ENCODE data around the gene CCDC28A.

Gene CCDC28A

GRCh38 chr6:138785980-138786379 lies 12.4 kb downstream of the CCDC28A start:
- no peak for TF ChIP-seq CTCF (IDR thresholded peaks at IDR 0.05; ENCODE audit: extremely low read depth, insufficient read depth, missing control alignments)
- in situ Hi-C loops (cut with MboI; ENCODE audit: low pct_unique_long_range_greater_than_20kb, low sequenced_read_pairs, unreplicated experiment): no loop called here
- DNase-seq (ENCODE audit: low spot score): no peak

- in situ Hi-C loops (cut with MboI; ENCODE audit: low pct_unique_long_range_greater_than_20kb, low sequenced_read_pairs, unreplicated experiment): no loop called here
- TF ChIP-seq CTCF (IDR thresholded peaks at IDR 0.05; ENCODE audit: extremely low read depth, insufficient read depth, missing control alignments): no peak
- DNase-seq (ENCODE audit: low spot score): no peak
These were observed 13.6 kb downstream of the CCDC28A start for GRCh38 chr6:138787138-138787537.

- no peak for DNase-seq (ENCODE audit: low spot score)
- TF ChIP-seq CTCF (IDR thresholded peaks at IDR 0.05; ENCODE audit: extremely low read depth, insufficient read depth, missing control alignments): no peak
- in situ Hi-C loops (cut with MboI; ENCODE audit: low pct_unique_long_range_greater_than_20kb, low sequenced_read_pairs, unreplicated experiment): no loop called here
These were observed 22.4 kb downstream of the CCDC28A start, which contains the start of gene ECT2L for GRCh38 chr6:138795809-138796603. Gene ECT2L (plus strand): TSS chr6:138796087. CDS start chr6:138813275, 17,188 bp downstream.

- in situ Hi-C loops (cut with MboI; ENCODE audit: low pct_unique_long_range_greater_than_20kb, low sequenced_read_pairs, unreplicated experiment): no loop called here
- no peak for TF ChIP-seq CTCF (IDR thresholded peaks at IDR 0.05; ENCODE audit: extremely low read depth, insufficient read depth, missing control alignments)
- no peak for DNase-seq (ENCODE audit: low spot score)
These were observed 23.2 kb downstream of the CCDC28A start for GRCh38 chr6:138796771-138797170.

DNA sequence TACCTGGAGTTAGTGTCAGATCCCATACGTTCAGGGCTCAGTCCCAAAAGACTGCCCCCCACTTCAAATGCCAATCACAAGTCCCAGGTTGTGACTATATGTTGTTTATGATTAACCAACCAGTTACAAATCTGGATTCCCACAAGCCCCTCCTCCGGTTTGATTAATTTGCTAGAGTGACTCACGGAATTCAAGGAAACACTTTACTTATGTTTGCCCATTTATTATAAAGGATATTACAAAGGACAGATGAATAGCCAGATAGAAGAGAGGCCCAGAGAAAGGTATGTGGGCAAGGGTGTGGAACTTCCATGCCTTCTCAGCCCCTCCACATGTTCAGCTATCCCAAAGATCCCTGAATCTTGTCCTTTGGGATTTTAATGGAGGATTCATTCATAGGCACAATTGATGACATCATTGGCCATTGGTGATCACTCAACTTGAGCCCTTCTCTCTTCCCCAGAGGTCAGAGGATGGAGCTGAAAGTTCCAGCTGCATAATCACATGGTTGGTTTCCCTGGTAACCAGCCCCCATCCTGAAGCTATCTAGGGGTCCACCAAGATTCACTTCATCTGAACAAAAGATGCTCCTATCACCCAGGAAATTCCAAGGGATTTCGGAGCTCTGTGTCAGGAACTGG lies 24.4 kb downstream of the CCDC28A start:
- no peak for DNase-seq (ENCODE audit: low spot score)
- no peak for TF ChIP-seq CTCF (IDR thresholded peaks at IDR 0.05; ENCODE audit: extremely low read depth, insufficient read depth, missing control alignments)
- in situ Hi-C loops (cut with MboI; ENCODE audit: low pct_unique_long_range_greater_than_20kb, low sequenced_read_pairs, unreplicated experiment): no loop called here

- TF ChIP-seq CTCF (IDR thresholded peaks at IDR 0.05; ENCODE audit: extremely low read depth, insufficient read depth, missing control alignments): no peak
- DNase-seq (ENCODE audit: low spot score): no peak
- in situ Hi-C loops (cut with MboI; ENCODE audit: low pct_unique_long_range_greater_than_20kb, low sequenced_read_pairs, unreplicated experiment): loop anchor here (25.0 kb wide), 1 partner anchor 562 kb away; the partner anchor contains the start of gene CITED2
These were observed 27.0 kb downstream of the CCDC28A start for GRCh38 chr6:138800377-138801150.

Measured in GM13977 (cell line).